Duodenal mucosa (tissue), 2 donors: ENCODE measurements around the gene ATP1B1.
"Not testable (repeated sequence)": the region's sequence is repeated elsewhere in the genome, so short reads cannot be mapped to it uniquely, and the experiment has no call there.

Experiments used
- H3K27ac ChIP-seq: one replicate; pipeline ENCODE4 v1.7.0; 2013; ENCODE audit warnings: low read depth, low read length
- H3K27me3 ChIP-seq, 2 donors: one replicate each; pipeline ENCODE4 v1.7.0; 2013; ENCODE audit warnings: low read length in 2 of 2, control low read depth in 1 of 2; ENCODE audit not compliant: insufficient read depth in 2 of 2, control insufficient read depth in 1 of 2
- H3K36me3 ChIP-seq, 2 donors: one replicate each; pipeline ENCODE4 v1.7.0; 2013; ENCODE audit warnings: low read length in 2 of 2, control low read depth in 1 of 2; ENCODE audit not compliant: insufficient read depth in 2 of 2, control insufficient read depth in 1 of 2
- H3K4me1 ChIP-seq, 2 donors: one replicate each; pipeline ENCODE4 v1.7.0; 2013; ENCODE audit warnings: low read length in 2 of 2, control low read depth in 1 of 2; ENCODE audit not compliant: insufficient read depth in 2 of 2, control insufficient read depth in 1 of 2
- H3K4me3 ChIP-seq, 2 donors: one replicate each; pipeline ENCODE4 v1.7.0; 2013; ENCODE audit warnings: low read length in 2 of 2, low read depth in 1 of 2
- H3K9ac ChIP-seq, 2 donors: one replicate each; pipeline ENCODE4 v1.7.0; 2013; ENCODE audit warnings: low read length in 2 of 2, low read depth in 1 of 2
- H3K9me3 ChIP-seq, 2 donors: one replicate each; pipeline ENCODE4 v1.7.0; 2013; ENCODE audit warnings: low read length in 2 of 2, control low read depth in 1 of 2; ENCODE audit not compliant: control insufficient read depth in 1 of 2

The ATP1B1 gene

GRCh38 chr1:169124459-169124858 is 18.0 kb downstream of the ATP1B1 start:
- H3K4me3 ChIP-seq: no peak overlapping the region
- no peaks in the 10 kb centered on the region for H3K27me3 ChIP-seq
- no peak overlapping the region for H3K9ac ChIP-seq
- peaks cover 60 to 86% of the 10 kb centered on the region in 2 donors for H3K36me3 ChIP-seq
- no peak overlapping the region for H3K27ac ChIP-seq
- peaks cover 16 to 29% of the 10 kb centered on the region in 2 donors for H3K4me1 ChIP-seq
- no peaks in the 10 kb centered on the region for H3K9me3 ChIP-seq

- Histone ChIP-seq H3K4me1 (peaks cover 13 to 19% of the 10 kb centered on the region in 2 donors), H3K36me3 (peaks cover 62 to 86% of the 10 kb centered on the region in 2 donors)
- H3K4me3 ChIP-seq, H3K9me3 ChIP-seq, H3K27me3 ChIP-seq, H3K9ac ChIP-seq, H3K27ac ChIP-seq: not testable (repeated sequence)
Observed at GRCh38 chr1:169125597-169125996, 19.1 kb downstream of the ATP1B1 start.

- Histone ChIP-seq H3K9me3 (no peaks in the 10 kb centered on the region), H3K4me1 (peaks cover 7 to 18% of the 10 kb centered on the region in 2 donors), H3K9ac (no peak overlapping the region), H3K36me3 (peaks cover 66 to 89% of the 10 kb centered on the region in 2 donors), H3K27me3 (no peaks in the 10 kb centered on the region), H3K27ac (no peak overlapping the region), H3K4me3 (no peak overlapping the region)
Observed at GRCh38 chr1:169126335-169126734, 19.8 kb downstream of the ATP1B1 start.

GRCh38 chr1:169127305-169127704 is 20.8 kb downstream of the ATP1B1 start:
- Histone ChIP-seq H3K27me3 (no peaks in the 10 kb centered on the region), H3K4me3 (no peak overlapping the region), H3K9me3 (no peaks in the 10 kb centered on the region), H3K4me1 (peaks cover 0 to 18% of the 10 kb centered on the region in 2 donors), H3K9ac (no peak overlapping the region), H3K36me3 (peaks cover 58 to 86% of the 10 kb centered on the region in 2 donors), H3K27ac (no peak overlapping the region)

- H3K9ac ChIP-seq: no peak overlapping the region
- H3K36me3 ChIP-seq: peaks cover 59 to 91% of the 10 kb centered on the region in 2 donors
- H3K4me3 ChIP-seq: no peak overlapping the region
- no peak overlapping the region for H3K27ac ChIP-seq
- no peaks in the 10 kb centered on the region for H3K9me3 ChIP-seq
- H3K27me3 ChIP-seq: no peaks in the 10 kb centered on the region
- H3K4me1 ChIP-seq: peaks cover 0 to 18% of the 10 kb centered on the region in 2 donors
Observed at GRCh38 chr1:169128562-169128961, 22.1 kb downstream of the ATP1B1 start.

GRCh38 chr1:169129109-169129784 is 22.8 kb downstream of the ATP1B1 start:
- Histone ChIP-seq H3K4me3 (no peak overlapping the region), H3K36me3 (peaks cover 56 to 88% of the 10 kb centered on the region in 2 donors), H3K4me1 (peaks cover 0 to 14% of the 10 kb centered on the region in 2 donors), H3K27ac (no peak overlapping the region), H3K9ac (no peak overlapping the region), H3K9me3 (no peaks in the 10 kb centered on the region), H3K27me3 (no peaks in the 10 kb centered on the region)

GRCh38 chr1:169130683-169131082 is 24.2 kb downstream of the ATP1B1 start:
- H3K4me1 ChIP-seq: peaks cover 0 to 4% of the 10 kb centered on the region in 2 donors
- H3K9ac ChIP-seq: no peak overlapping the region
- H3K36me3 ChIP-seq: peaks cover 42 to 74% of the 10 kb centered on the region in 2 donors
- no peaks in the 10 kb centered on the region for H3K27me3 ChIP-seq
- H3K27ac ChIP-seq: no peak overlapping the region
- no peaks in the 10 kb centered on the region for H3K9me3 ChIP-seq
- no peak overlapping the region for H3K4me3 ChIP-seq

GRCh38 chr1:169132512-169133227 is 26.2 kb downstream of the ATP1B1 start:
- Histone ChIP-seq H3K4me3 (no peak overlapping the region), H3K9ac (no peak overlapping the region), H3K4me1 (no peaks in the 10 kb centered on the region), H3K27me3 (no peaks in the 10 kb centered on the region), H3K9me3 (no peaks in the 10 kb centered on the region), H3K36me3 (peaks cover 31 to 56% of the 10 kb centered on the region in 2 donors), H3K27ac (no peak overlapping the region)

GRCh38 chr1:169133228-169133576 is 26.7 kb downstream of the ATP1B1 start:
- Histone ChIP-seq H3K9me3 (no peaks in the 10 kb centered on the region), H3K9ac (no peak overlapping the region), H3K27me3 (no peaks in the 10 kb centered on the region), H3K36me3 (peaks cover 26 to 51% of the 10 kb centered on the region in 2 donors), H3K27ac (no peak overlapping the region), H3K4me1 (no peaks in the 10 kb centered on the region), H3K4me3 (no peak overlapping the region)

- Histone ChIP-seq H3K9ac (no peak overlapping the region), H3K27ac (no peak overlapping the region)
Observed at GRCh38 chr1:169133801-169134502, 27.5 kb downstream of the ATP1B1 start.

More at GRCh38 chr1:169133801-169134502, 27.5 kb downstream of the ATP1B1 start:
- Histone ChIP-seq H3K36me3 (peaks cover 19 to 43% of the 10 kb centered on the region in 2 donors), H3K27me3 (no peaks in the 10 kb centered on the region), H3K4me3 (no peak overlapping the region), H3K4me1 (no peaks in the 10 kb centered on the region), H3K9me3 (no peaks in the 10 kb centered on the region)
